Suppressor macrophage treated with lipopolysaccharide for 1 hour (primary cell): ENCODE measurements around the gene UNC93B1.
A peak's percentile ranks its signal among the peaks of the same experiment; 100 is the strongest.

Experiments used
- DNase-seq, 3 donors: peaks; one replicate each; pipeline ENCODE4 v3.0.0-alpha.2; 2020 to 2022

UNC93B1 gene

GRCh38 chr11:68040101-68040956, 36.4 kb upstream of the UNC93B1 start:
- peak; percentile 62 to 81 (median 71) for DNase-seq

GRCh38 chr11:68039526-68040086, 35.7 kb upstream of the UNC93B1 start:
- DNase-seq = peak in 2 of 3 donors; percentile 20 to 43

GRCh38 chr11:68038718-68039525, 35.0 kb upstream of the UNC93B1 start, which contains the start of gene TCIRG1:
TCIRG1 (plus strand) TSS chr11:68039025; CDS start chr11:68041272, 2,247 bp downstream.
- peak; percentile 87 to 95 (median 87) for DNase-seq

- no peak for DNase-seq
Measured at GRCh38 chr11:68038226-68038717, 34.4 kb upstream of the UNC93B1 start.

GRCh38 chr11:68037411-68038225, 33.7 kb upstream of the UNC93B1 start:
- peak in 1 of 3 donors; percentile 11 for DNase-seq

GRCh38 chr11:68036717-68037239, 32.9 kb upstream of the UNC93B1 start:
- DNase-seq = peak; percentile 94 to 95 (median 94)

GRCh38 chr11:68036141-68036716, 32.3 kb upstream of the UNC93B1 start:
- peak; percentile 71 to 83 (median 79) for DNase-seq

GRCh38 chr11:68035266-68035876, 31.5 kb upstream of the UNC93B1 start:
- DNase-seq = no peak

GRCh38 chr11:68033708-68034045, 29.8 kb upstream of the UNC93B1 start:
- no peak for DNase-seq

GRCh38 chr11:68032997-68033707, 29.3 kb upstream of the UNC93B1 start:
- no peak for DNase-seq

GRCh38 chr11:68032003-68032402, 28.1 kb upstream of the UNC93B1 start:
- DNase-seq = no peak

- peak in 1 of 3 donors; percentile 27 for DNase-seq
Measured at GRCh38 chr11:68031144-68031464, 27.2 kb upstream of the UNC93B1 start.

GRCh38 chr11:68030318-68031143, 26.6 kb upstream of the UNC93B1 start, which contains the start of gene NDUFS8:
NDUFS8 (plus strand) TSS chr11:68030681; CDS start chr11:68032152, 1,471 bp downstream.
- peak; percentile 96 to 99 (median 99) for DNase-seq

GRCh38 chr11:68028802-68029545, 25.1 kb upstream of the UNC93B1 start:
- DNase-seq = peak in 1 of 3 donors; percentile 44

GRCh38 chr11:68027667-68028066, 23.8 kb upstream of the UNC93B1 start:
- no peak for DNase-seq

GRCh38 chr11:68026391-68027105, 22.7 kb upstream of the UNC93B1 start:
- no peak for DNase-seq

- DNase-seq = no peak
Measured at GRCh38 chr11:68025047-68025446, 21.1 kb upstream of the UNC93B1 start.

- DNase-seq = no peak
Measured at GRCh38 chr11:68024508-68024907, 20.6 kb upstream of the UNC93B1 start.
